Measurements from ENCODE around the gene ZCCHC10.

ZCCHC10 gene

GRCh38 chr5:133025804-133026663 is at the start of gene ZCCHC10:
Gene ZCCHC10, minus strand, starts transcription at chr5:133026549. Its CDS starts 12 bp downstream, at chr5:133026537.
- Histone ChIP-seq H3K4me1 (ENCODE audit: control insufficient read depth in 5 of 5, insufficient read depth in 5 of 5, low read length in 5 of 5) (peaks cover 0 to 14% (median 8%) of the 10 kb centered on the region in 5 donors), H3K4me3 (ENCODE audit: low read depth in 1 of 5, low read length in 5 of 5) (peak within 1 kb of the TSS; percentile 81 to 91 (median 84)), H3K9ac (ENCODE audit: low read length in 5 of 5) (peak within 1 kb of the TSS; percentile 39 to 95 (median 90)), H3K9me3 (ENCODE audit: control insufficient read depth in 5 of 5, low read length in 5 of 5) (no peaks in the 10 kb centered on the region), H3K27me3 (ENCODE audit: control insufficient read depth in 5 of 5, insufficient read depth in 4 of 5, low read length in 5 of 5) (no peaks in the 10 kb centered on the region), H3K36me3 (ENCODE audit: control insufficient read depth in 5 of 5, insufficient read depth in 5 of 5, low read length in 5 of 5) (no peaks in the 10 kb centered on the region), H3K27ac (ENCODE audit: low read depth, low read length) (peak within 1 kb of the TSS; percentile 99)

- Histone ChIP-seq H3K4me3 (ENCODE audit: low read depth in 1 of 5, low read length in 5 of 5) (no peak overlapping the region), H3K9ac (ENCODE audit: low read length in 5 of 5) (no peak overlapping the region), H3K4me1 (ENCODE audit: control insufficient read depth in 5 of 5, insufficient read depth in 5 of 5, low read length in 5 of 5) (no peaks in the 10 kb centered on the region), H3K27ac (ENCODE audit: low read depth, low read length) (no peak overlapping the region), H3K36me3 (ENCODE audit: control insufficient read depth in 5 of 5, insufficient read depth in 5 of 5, low read length in 5 of 5) (peaks cover 35 to 58% (median 41%) of the 10 kb centered on the region in 5 donors), H3K27me3 (ENCODE audit: control insufficient read depth in 5 of 5, insufficient read depth in 4 of 5, low read length in 5 of 5) (no peaks in the 10 kb centered on the region), H3K9me3 (ENCODE audit: control insufficient read depth in 5 of 5, low read length in 5 of 5) (no peaks in the 10 kb centered on the region)
These were observed 49.5 kb upstream of the ZCCHC10 start for GRCh38 chr5:133075572-133076536.

- Histone ChIP-seq H3K9me3 (ENCODE audit: control insufficient read depth in 5 of 5, low read length in 5 of 5) (no peaks in the 10 kb centered on the region), H3K4me3 (ENCODE audit: low read depth in 1 of 5, low read length in 5 of 5) (no peak overlapping the region), H3K4me1 (ENCODE audit: control insufficient read depth in 5 of 5, insufficient read depth in 5 of 5, low read length in 5 of 5) (no peaks in the 10 kb centered on the region), H3K27ac (ENCODE audit: low read depth, low read length) (no peak overlapping the region), H3K27me3 (ENCODE audit: control insufficient read depth in 5 of 5, insufficient read depth in 4 of 5, low read length in 5 of 5) (no peaks in the 10 kb centered on the region), H3K9ac (ENCODE audit: low read length in 5 of 5) (no peak overlapping the region), H3K36me3 (ENCODE audit: control insufficient read depth in 5 of 5, insufficient read depth in 5 of 5, low read length in 5 of 5) (peaks cover 43 to 83% (median 58%) of the 10 kb centered on the region in 5 donors)
These were observed 45.7 kb upstream of the ZCCHC10 start for GRCh38 chr5:133072021-133072420.

- Histone ChIP-seq H3K27me3 (ENCODE audit: control insufficient read depth in 5 of 5, insufficient read depth in 4 of 5, low read length in 5 of 5) (no peaks in the 10 kb centered on the region), H3K36me3 (ENCODE audit: control insufficient read depth in 5 of 5, insufficient read depth in 5 of 5, low read length in 5 of 5) (peaks cover 25 to 46% (median 35%) of the 10 kb centered on the region in 5 donors), H3K4me1 (ENCODE audit: control insufficient read depth in 5 of 5, insufficient read depth in 5 of 5, low read length in 5 of 5) (peaks cover 0 to 9% (median 5%) of the 10 kb centered on the region in 5 donors), H3K27ac (ENCODE audit: low read depth, low read length) (no peak overlapping the region), H3K9ac (ENCODE audit: low read length in 5 of 5) (peak overlapping the region in 1 of 5 donors; percentile 28), H3K4me3 (ENCODE audit: low read depth in 1 of 5, low read length in 5 of 5) (no peak overlapping the region), H3K9me3 (ENCODE audit: control insufficient read depth in 5 of 5, low read length in 5 of 5) (no peaks in the 10 kb centered on the region)
These were observed 39.7 kb upstream of the ZCCHC10 start for GRCh38 chr5:133066045-133066444.

GRCh38 chr5:133065471-133065870 is 39.1 kb upstream of the ZCCHC10 start:
- no peaks in the 10 kb centered on the region for H3K9me3 ChIP-seq (ENCODE audit: control insufficient read depth in 5 of 5, low read length in 5 of 5)
- H3K27me3 ChIP-seq (ENCODE audit: control insufficient read depth in 5 of 5, insufficient read depth in 4 of 5, low read length in 5 of 5): no peaks in the 10 kb centered on the region
- peaks cover 0 to 9% (median 5%) of the 10 kb centered on the region in 5 donors for H3K4me1 ChIP-seq (ENCODE audit: control insufficient read depth in 5 of 5, insufficient read depth in 5 of 5, low read length in 5 of 5)
- H3K27ac ChIP-seq (ENCODE audit: low read depth, low read length): no peak overlapping the region
- H3K36me3 ChIP-seq (ENCODE audit: control insufficient read depth in 5 of 5, insufficient read depth in 5 of 5, low read length in 5 of 5): peaks cover 20 to 41% (median 32%) of the 10 kb centered on the region in 5 donors
- no peak overlapping the region for H3K4me3 ChIP-seq (ENCODE audit: low read depth in 1 of 5, low read length in 5 of 5)
- no peak overlapping the region for H3K9ac ChIP-seq (ENCODE audit: low read length in 5 of 5)

- Histone ChIP-seq H3K9ac (ENCODE audit: low read length in 5 of 5) (no peak overlapping the region), H3K4me1 (ENCODE audit: control insufficient read depth in 5 of 5, insufficient read depth in 5 of 5, low read length in 5 of 5) (peaks cover 0 to 9% (median 5%) of the 10 kb centered on the region in 5 donors), H3K27ac (ENCODE audit: low read depth, low read length) (no peak overlapping the region), H3K36me3 (ENCODE audit: control insufficient read depth in 5 of 5, insufficient read depth in 5 of 5, low read length in 5 of 5) (peaks cover 12 to 29% (median 25%) of the 10 kb centered on the region in 5 donors), H3K27me3 (ENCODE audit: control insufficient read depth in 5 of 5, insufficient read depth in 4 of 5, low read length in 5 of 5) (no peaks in the 10 kb centered on the region), H3K9me3 (ENCODE audit: control insufficient read depth in 5 of 5, low read length in 5 of 5) (no peaks in the 10 kb centered on the region), H3K4me3 (ENCODE audit: low read depth in 1 of 5, low read length in 5 of 5) (no peak overlapping the region)
These were observed 37.6 kb upstream of the ZCCHC10 start for GRCh38 chr5:133063965-133064364.

- H3K4me3 ChIP-seq (ENCODE audit: low read depth in 1 of 5, low read length in 5 of 5): no peak overlapping the region
- peaks cover 0 to 9% (median 7%) of the 10 kb centered on the region in 5 donors for H3K4me1 ChIP-seq (ENCODE audit: control insufficient read depth in 5 of 5, insufficient read depth in 5 of 5, low read length in 5 of 5)
- peaks cover 3 to 17% (median 10%) of the 10 kb centered on the region in 5 donors for H3K36me3 ChIP-seq (ENCODE audit: control insufficient read depth in 5 of 5, insufficient read depth in 5 of 5, low read length in 5 of 5)
- H3K27ac ChIP-seq (ENCODE audit: low read depth, low read length): no peak overlapping the region
- no peaks in the 10 kb centered on the region for H3K27me3 ChIP-seq (ENCODE audit: control insufficient read depth in 5 of 5, insufficient read depth in 4 of 5, low read length in 5 of 5)
- H3K9ac ChIP-seq (ENCODE audit: low read length in 5 of 5): no peak overlapping the region
- no peaks in the 10 kb centered on the region for H3K9me3 ChIP-seq (ENCODE audit: control insufficient read depth in 5 of 5, low read length in 5 of 5)
These were observed 35.9 kb upstream of the ZCCHC10 start for GRCh38 chr5:133062276-133062675.

GRCh38 chr5:133059621-133060020 is 33.3 kb upstream of the ZCCHC10 start:
- Histone ChIP-seq H3K4me1 (ENCODE audit: control insufficient read depth in 5 of 5, insufficient read depth in 5 of 5, low read length in 5 of 5) (peaks cover 0 to 11% (median 9%) of the 10 kb centered on the region in 5 donors), H3K9me3 (ENCODE audit: control insufficient read depth in 5 of 5, low read length in 5 of 5) (no peaks in the 10 kb centered on the region), H3K9ac (ENCODE audit: low read length in 5 of 5) (no peak overlapping the region), H3K4me3 (ENCODE audit: low read depth in 1 of 5, low read length in 5 of 5) (no peak overlapping the region), H3K27me3 (ENCODE audit: control insufficient read depth in 5 of 5, insufficient read depth in 4 of 5, low read length in 5 of 5) (no peaks in the 10 kb centered on the region), H3K36me3 (ENCODE audit: control insufficient read depth in 5 of 5, insufficient read depth in 5 of 5, low read length in 5 of 5) (no peaks in the 10 kb centered on the region), H3K27ac (ENCODE audit: low read depth, low read length) (no peak overlapping the region)

GRCh38 chr5:133056891-133057290 is 30.5 kb upstream of the ZCCHC10 start:
- H3K4me3 ChIP-seq (ENCODE audit: low read depth in 1 of 5, low read length in 5 of 5): no peak overlapping the region
- peaks cover 1 to 26% (median 14%) of the 10 kb centered on the region in 5 donors for H3K4me1 ChIP-seq (ENCODE audit: control insufficient read depth in 5 of 5, insufficient read depth in 5 of 5, low read length in 5 of 5)

More at GRCh38 chr5:133056891-133057290, 30.5 kb upstream of the ZCCHC10 start:
- Histone ChIP-seq H3K27ac (ENCODE audit: low read depth, low read length) (no peak overlapping the region), H3K9me3 (ENCODE audit: control insufficient read depth in 5 of 5, low read length in 5 of 5) (no peaks in the 10 kb centered on the region), H3K27me3 (ENCODE audit: control insufficient read depth in 5 of 5, insufficient read depth in 4 of 5, low read length in 5 of 5) (no peaks in the 10 kb centered on the region), H3K36me3 (ENCODE audit: control insufficient read depth in 5 of 5, insufficient read depth in 5 of 5, low read length in 5 of 5) (no peaks in the 10 kb centered on the region), H3K9ac (ENCODE audit: low read length in 5 of 5) (no peak overlapping the region)

Data from subcutaneous abdominal adipose tissue (tissue), 5 donors.